ENCODE data around the gene KRT78.
"Not testable (repeated sequence)": the region's sequence is repeated elsewhere in the genome, so short reads cannot be mapped to it uniquely, and the experiment has no call there.

Gene KRT78, protein sequence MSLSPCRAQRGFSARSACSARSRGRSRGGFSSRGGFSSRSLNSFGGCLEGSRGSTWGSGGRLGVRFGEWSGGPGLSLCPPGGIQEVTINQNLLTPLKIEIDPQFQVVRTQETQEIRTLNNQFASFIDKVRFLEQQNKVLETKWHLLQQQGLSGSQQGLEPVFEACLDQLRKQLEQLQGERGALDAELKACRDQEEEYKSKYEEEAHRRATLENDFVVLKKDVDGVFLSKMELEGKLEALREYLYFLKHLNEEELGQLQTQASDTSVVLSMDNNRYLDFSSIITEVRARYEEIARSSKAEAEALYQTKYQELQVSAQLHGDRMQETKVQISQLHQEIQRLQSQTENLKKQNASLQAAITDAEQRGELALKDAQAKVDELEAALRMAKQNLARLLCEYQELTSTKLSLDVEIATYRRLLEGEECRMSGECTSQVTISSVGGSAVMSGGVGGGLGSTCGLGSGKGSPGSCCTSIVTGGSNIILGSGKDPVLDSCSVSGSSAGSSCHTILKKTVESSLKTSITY

DNA sequence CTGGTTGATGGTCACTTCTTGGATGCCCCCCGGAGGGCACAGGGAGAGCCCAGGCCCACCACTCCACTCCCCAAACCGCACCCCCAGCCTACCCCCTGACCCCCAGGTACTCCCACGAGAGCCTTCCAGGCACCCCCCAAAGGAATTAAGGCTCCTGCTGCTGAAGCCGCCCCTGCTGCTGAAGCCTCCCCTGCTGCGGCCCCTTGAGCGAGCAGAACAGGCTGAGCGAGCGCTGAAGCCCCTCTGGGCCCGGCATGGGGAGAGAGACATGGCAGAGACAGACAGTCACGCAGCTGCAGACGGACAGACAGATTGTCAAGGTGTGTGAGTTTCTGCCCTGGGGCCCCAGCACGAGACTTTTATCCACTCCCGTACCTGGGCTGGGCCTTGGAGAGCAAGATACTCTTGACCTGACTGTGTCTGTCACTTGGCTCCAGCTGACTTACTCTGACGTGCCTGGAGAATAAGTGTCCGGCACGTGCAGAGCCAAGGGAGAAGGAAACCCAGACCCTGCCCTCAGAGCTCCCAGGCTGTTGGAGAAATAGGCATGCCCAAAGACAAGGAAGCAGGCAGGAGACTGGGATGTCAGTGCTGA is at the start of gene KRT78:
KRT78 (minus strand) TSS at position 334 of the 595 bp plus-strand sequence; CDS start at position 270, 64 bp downstream.
- no peaks in the 10 kb centered on the region for H3K36me3 Mint-ChIP-seq (ENCODE audit: low read depth)
- peaks cover 12% of the 10 kb centered on the region for H3K4me1 Mint-ChIP-seq (ENCODE audit: low read depth)
- H3K27ac Mint-ChIP-seq: no peak within 1 kb of the TSS
- no peak within 1 kb of the TSS for H3K4me3 Mint-ChIP-seq
- H3K9me3 Mint-ChIP-seq: no peaks in the 10 kb centered on the region
- peaks cover 4% of the 10 kb centered on the region for H3K27me3 Mint-ChIP-seq

GRCh38 chr12:52896190-52897100 is 47.7 kb upstream of the KRT78 start:
- Mint-ChIP-seq H3K36me3 (ENCODE audit: low read depth) (no peaks in the 10 kb centered on the region), H3K4me3 (no peak overlapping the region), H3K9me3 (no peaks in the 10 kb centered on the region), H3K27ac (no peak overlapping the region), H3K4me1 (ENCODE audit: low read depth) (no peaks in the 10 kb centered on the region), H3K27me3 (no peaks in the 10 kb centered on the region)

DNA sequence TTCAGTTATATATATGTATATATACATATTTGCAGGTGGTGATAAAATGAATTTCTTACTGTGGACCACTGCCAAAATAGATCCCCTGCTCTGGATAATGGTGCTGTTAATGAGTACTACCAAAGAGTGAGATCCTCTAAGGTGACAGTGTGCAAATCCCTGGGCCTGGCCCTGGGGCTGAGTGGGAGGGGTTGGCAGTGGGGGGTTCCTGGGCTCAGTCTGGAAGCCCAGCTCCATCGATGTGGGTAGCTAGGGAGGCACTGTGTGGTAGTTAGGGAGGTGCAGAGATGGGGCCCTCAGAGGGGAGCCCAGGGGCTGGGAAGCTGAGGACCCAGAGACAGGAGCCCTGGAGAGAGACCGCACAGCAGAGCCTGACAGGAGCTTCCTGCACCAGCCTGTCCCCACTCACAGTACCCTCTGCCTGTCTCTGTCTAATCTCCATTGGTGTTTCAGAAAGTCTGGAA is 47.0 kb upstream of the KRT78 start:
- Mint-ChIP-seq H3K4me3 (no peak overlapping the region), H3K27me3 (no peaks in the 10 kb centered on the region), H3K36me3 (ENCODE audit: low read depth) (no peaks in the 10 kb centered on the region), H3K9me3 (no peaks in the 10 kb centered on the region), H3K27ac (no peak overlapping the region), H3K4me1 (ENCODE audit: low read depth) (no peaks in the 10 kb centered on the region)

GRCh38 chr12:52892974-52893373 is 44.2 kb upstream of the KRT78 start:
- Mint-ChIP-seq H3K36me3 (ENCODE audit: low read depth) (no peaks in the 10 kb centered on the region), H3K4me3 (no peak overlapping the region)

DNA sequence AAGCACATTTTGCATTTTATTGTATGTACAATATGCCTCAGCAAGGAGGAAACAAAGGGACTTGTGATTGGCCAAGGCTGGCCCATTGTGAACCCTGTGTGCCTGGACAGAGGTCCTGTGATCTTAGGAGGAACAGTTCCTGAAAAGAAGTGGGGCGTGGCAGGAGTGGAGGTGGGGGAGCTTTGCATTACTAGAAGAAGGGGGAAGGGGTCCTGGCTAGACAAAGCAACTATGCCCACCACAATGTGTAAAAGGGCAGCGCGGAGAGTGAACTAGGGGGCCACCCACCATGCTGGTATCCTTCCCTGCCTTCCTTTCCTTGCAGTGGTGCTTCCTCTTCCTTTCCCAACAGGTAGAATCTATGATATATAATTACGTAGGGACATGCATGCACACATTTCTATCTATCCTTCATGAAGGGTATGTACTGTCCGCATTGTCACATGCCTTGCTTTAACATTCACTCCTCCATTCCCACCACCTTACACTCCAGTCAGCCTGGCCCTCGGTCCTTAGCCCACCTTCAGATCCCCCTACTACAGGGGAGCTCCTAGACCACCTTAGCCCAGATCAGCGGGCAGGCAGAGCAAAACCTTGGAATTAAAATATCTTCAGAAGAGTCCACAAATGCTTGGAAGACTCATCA is 43.5 kb upstream of the KRT78 start:
- Mint-ChIP-seq H3K4me3 (no peak overlapping the region), H3K27me3 (no peaks in the 10 kb centered on the region), H3K27ac (no peak overlapping the region), H3K36me3 (ENCODE audit: low read depth) (no peaks in the 10 kb centered on the region), H3K9me3 (no peaks in the 10 kb centered on the region), H3K4me1 (ENCODE audit: low read depth) (no peaks in the 10 kb centered on the region)

More at GRCh38 chr12:52892974-52893373, 44.2 kb upstream of the KRT78 start:
- H3K27ac Mint-ChIP-seq: no peak overlapping the region
- no peaks in the 10 kb centered on the region for H3K4me1 Mint-ChIP-seq (ENCODE audit: low read depth)
- H3K9me3 Mint-ChIP-seq: no peaks in the 10 kb centered on the region
- H3K27me3 Mint-ChIP-seq: no peaks in the 10 kb centered on the region

GRCh38 chr12:52891044-52891443 is 42.2 kb upstream of the KRT78 start:
- no peak overlapping the region for H3K27ac Mint-ChIP-seq
- H3K36me3 Mint-ChIP-seq (ENCODE audit: low read depth): no peaks in the 10 kb centered on the region
- H3K9me3 Mint-ChIP-seq: no peaks in the 10 kb centered on the region
- H3K27me3 Mint-ChIP-seq: no peaks in the 10 kb centered on the region
- H3K4me1 Mint-ChIP-seq (ENCODE audit: low read depth): no peaks in the 10 kb centered on the region
- no peak overlapping the region for H3K4me3 Mint-ChIP-seq

GRCh38 chr12:52890417-52890816 is 41.6 kb upstream of the KRT78 start:
- Mint-ChIP-seq H3K27ac (no peak overlapping the region), H3K4me1 (ENCODE audit: low read depth) (no peaks in the 10 kb centered on the region), H3K36me3 (ENCODE audit: low read depth) (no peaks in the 10 kb centered on the region), H3K4me3 (no peak overlapping the region), H3K27me3 (no peaks in the 10 kb centered on the region), H3K9me3 (no peaks in the 10 kb centered on the region)

DNA sequence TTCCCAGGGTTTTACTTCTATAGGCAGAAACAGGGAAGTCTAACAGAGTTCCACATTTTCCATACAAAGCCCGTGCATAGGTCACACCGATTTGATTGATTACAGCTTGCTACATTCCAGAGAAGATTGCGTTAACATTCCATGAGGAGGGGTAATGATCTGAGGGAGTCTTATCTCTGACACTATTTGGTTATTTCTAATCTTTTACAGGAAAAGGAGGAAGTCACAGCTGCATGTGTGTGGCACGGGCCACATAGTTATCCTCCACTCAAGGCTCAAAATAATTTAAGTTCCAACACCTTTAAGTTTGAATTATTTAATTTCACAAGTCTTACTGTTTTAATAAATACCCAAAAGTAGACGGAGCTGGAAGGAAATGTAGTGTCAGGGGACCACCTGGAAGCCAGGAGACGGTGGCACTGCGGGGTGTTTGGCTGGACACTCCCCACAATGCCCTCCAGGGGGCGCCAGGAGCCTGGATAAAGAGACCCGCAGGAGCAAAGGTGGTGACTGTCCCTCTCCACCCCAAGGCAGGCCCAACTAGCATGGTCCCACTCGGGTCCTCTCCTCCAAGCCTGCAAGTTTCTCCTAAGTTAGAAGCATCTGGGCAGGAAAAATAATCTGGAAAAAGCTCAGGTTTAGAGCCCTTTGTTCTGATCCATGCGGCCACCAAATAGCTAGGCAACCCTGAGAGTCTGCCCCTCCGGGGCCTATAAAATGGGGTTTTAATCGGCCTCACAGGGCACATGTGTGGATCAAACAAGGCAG is 35.9 kb upstream of the KRT78 start:
- Mint-ChIP-seq H3K36me3 (ENCODE audit: low read depth) (no peaks in the 10 kb centered on the region), H3K27ac (no peak overlapping the region), H3K4me1 (ENCODE audit: low read depth) (peaks cover 6% of the 10 kb centered on the region), H3K9me3 (no peaks in the 10 kb centered on the region), H3K4me3 (no peak overlapping the region), H3K27me3 (peaks cover 9% of the 10 kb centered on the region)

GRCh38 chr12:52880499-52880898 is 31.7 kb upstream of the KRT78 start:
- H3K9me3 Mint-ChIP-seq; H3K36me3 Mint-ChIP-seq (ENCODE audit: low read depth); H3K4me3 Mint-ChIP-seq: not testable (repeated sequence)

GRCh38 chr12:52879394-52880351 is 30.9 kb upstream of the KRT78 start:
- Mint-ChIP-seq H3K9me3 (no peaks in the 10 kb centered on the region), H3K27ac (no peak overlapping the region), H3K36me3 (ENCODE audit: low read depth) (no peaks in the 10 kb centered on the region), H3K4me1 (ENCODE audit: low read depth) (peaks cover 7% of the 10 kb centered on the region), H3K27me3 (peaks cover 9% of the 10 kb centered on the region), H3K4me3 (peak overlapping the region; percentile 66)

More at GRCh38 chr12:52880499-52880898, 31.7 kb upstream of the KRT78 start:
- H3K27me3 Mint-ChIP-seq; H3K27ac Mint-ChIP-seq; H3K4me1 Mint-ChIP-seq (ENCODE audit: low read depth): not testable (repeated sequence)

DNA sequence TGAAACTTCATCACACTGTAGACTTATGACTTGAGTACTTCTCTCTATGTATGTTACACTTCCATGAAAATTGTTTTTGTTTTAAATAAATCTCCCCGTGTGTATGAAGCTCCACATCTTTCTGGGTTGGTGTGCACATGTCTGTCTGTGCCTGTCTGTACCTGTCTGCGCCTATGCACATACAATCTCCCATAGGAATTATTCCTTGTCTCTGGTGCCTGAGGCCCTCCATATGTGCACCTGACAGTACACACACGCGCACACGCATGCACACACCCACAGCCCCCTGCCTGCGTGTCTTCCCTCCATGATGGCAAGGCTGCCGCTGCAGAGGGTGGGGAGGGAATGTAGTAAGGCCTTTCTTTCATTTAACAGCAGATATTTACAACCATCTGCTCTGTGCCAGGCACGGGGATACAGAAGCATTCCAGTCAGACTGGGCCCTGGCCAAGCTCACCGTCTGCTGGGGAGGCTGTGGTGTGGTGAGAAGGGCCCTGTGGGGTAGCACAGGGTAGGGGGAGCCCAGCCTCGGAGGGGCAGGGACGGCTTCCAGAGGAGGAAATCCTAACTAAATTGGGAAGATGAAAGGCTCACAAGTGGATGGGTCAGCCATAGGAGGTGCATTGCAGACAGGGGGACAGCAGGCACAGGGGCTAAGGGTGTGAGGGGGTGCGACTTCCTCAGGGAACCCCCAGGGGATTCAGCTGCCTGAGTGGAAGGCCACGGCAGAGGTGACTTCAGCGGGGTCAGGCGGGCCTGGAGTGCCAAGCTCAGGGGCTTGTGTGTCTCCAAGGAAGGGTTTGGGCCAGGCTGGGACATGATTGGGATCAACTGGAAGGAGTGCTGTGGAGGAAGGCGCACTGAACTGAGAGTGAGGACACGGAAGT is 30.0 kb upstream of the KRT78 start:
- H3K4me1 Mint-ChIP-seq (ENCODE audit: low read depth): peaks cover 13% of the 10 kb centered on the region
- no peaks in the 10 kb centered on the region for H3K36me3 Mint-ChIP-seq (ENCODE audit: low read depth)
- H3K4me3 Mint-ChIP-seq: no peak overlapping the region
- H3K9me3 Mint-ChIP-seq: no peaks in the 10 kb centered on the region
- H3K27ac Mint-ChIP-seq: no peak overlapping the region
- H3K27me3 Mint-ChIP-seq: peaks cover 9% of the 10 kb centered on the region

- peaks cover 21% of the 10 kb centered on the region for H3K4me1 Mint-ChIP-seq (ENCODE audit: low read depth)
- H3K9me3 Mint-ChIP-seq: no peaks in the 10 kb centered on the region
- H3K4me3 Mint-ChIP-seq: no peak overlapping the region
- H3K27ac Mint-ChIP-seq: peak overlapping the region; percentile 21
- peaks cover 14% of the 10 kb centered on the region for H3K27me3 Mint-ChIP-seq
- no peaks in the 10 kb centered on the region for H3K36me3 Mint-ChIP-seq (ENCODE audit: low read depth)
Observed at GRCh38 chr12:52877242-52877641, 28.4 kb upstream of the KRT78 start.

Measured in stimulated activated naive CD8-positive, alpha-beta T cell treated with anti-CD3 and anti-CD28 coated beads, Interleukin-15, Interleukin-2, amounts not matched to agents 100 ng/mL and 50 ng/mL, for 24 hours (primary cell).